GM06990 (cell line): Measurements from ENCODE around the gene FLNB.

ENCODE experiments used
- DNase-seq: peaks from one replicate; pipeline ENCODE4 v3.0.0-alpha.2; 2011; ENCODE audit not compliant: insufficient read length; ENCODE audit errors: extremely low read depth
- H3K27me3 ChIP-seq: replicated peaks from 2 replicates; pipeline ENCODE4 v1.6.0; 2011; ENCODE audit warnings: low read length; ENCODE audit not compliant: control insufficient read depth, insufficient read depth
- H3K36me3 ChIP-seq: 2 replicates; pipeline ENCODE4 v1.5.1; 2011; ENCODE audit warnings: low read length; ENCODE audit not compliant: control insufficient read depth, insufficient read depth
- H3K4me3 ChIP-seq: replicated peaks from 2 replicates; pipeline ENCODE4 v1.5.1; 2011; ENCODE audit warnings: low read depth, mild to moderate bottlenecking, control low read depth, low read length
- CTCF ChIP-seq: IDR thresholded peaks from 2 replicates; pipeline ENCODE4 v1.5.1; 2011; ENCODE audit warnings: low read length, control low read depth, mild to moderate bottlenecking, inconsistent platforms; ENCODE audit not compliant: insufficient read depth, poor library complexity, severe bottlenecking

Gene FLNB

GRCh38 chr3:58078610-58079009 lies 70.4 kb downstream of the FLNB start:
- TF ChIP-seq CTCF = no peak
- Histone ChIP-seq H3K4me3 (no peak overlapping the region), H3K27me3 (no peaks in the 10 kb centered on the region), H3K36me3 (peaks cover 2% of the 10 kb centered on the region; the same call in 1 of the 2 replicates)
- DNase-seq = no peak

GRCh38 chr3:58079773-58080172 lies 71.6 kb downstream of the FLNB start:
- DNase-seq = no peak
- no peak for TF ChIP-seq CTCF
- Histone ChIP-seq H3K4me3 (no peak overlapping the region), H3K36me3 (peaks cover 2% of the 10 kb centered on the region; the same call in 1 of the 2 replicates), H3K27me3 (no peaks in the 10 kb centered on the region)

GRCh38 chr3:58082047-58082446 lies 73.8 kb downstream of the FLNB start:
- no peak for DNase-seq
- H3K36me3 ChIP-seq = peaks cover 2% of the 10 kb centered on the region; the same call in 1 of the 2 replicates

GRCh38 chr3:58084166-58084565 lies 75.9 kb downstream of the FLNB start:
- no peaks in the 10 kb centered on the region for H3K27me3 ChIP-seq
- H3K4me3 ChIP-seq = no peak overlapping the region
- H3K36me3 ChIP-seq = no peaks in the 10 kb centered on the region
- TF ChIP-seq CTCF = no peak
- no peak for DNase-seq

More at GRCh38 chr3:58082047-58082446, 73.8 kb downstream of the FLNB start:
- Histone ChIP-seq H3K27me3 (no peaks in the 10 kb centered on the region), H3K4me3 (no peak overlapping the region)
- no peak for TF ChIP-seq CTCF

GRCh38 chr3:58084788-58085543 lies 76.7 kb downstream of the FLNB start:
- no peak for TF ChIP-seq CTCF
- H3K36me3 ChIP-seq = no peaks in the 10 kb centered on the region

More at GRCh38 chr3:58084788-58085543, 76.7 kb downstream of the FLNB start:
- no peaks in the 10 kb centered on the region for H3K27me3 ChIP-seq
- DNase-seq = peak; percentile 39
- H3K4me3 ChIP-seq = no peak overlapping the region
